GM20000 (cell line): ENCODE results near the gene FGF7.

Source experiments
- DNase-seq: peaks from one replicate; pipeline ENCODE4 v3.0.0; 2012; ENCODE audit warnings: low spot score
- CTCF ChIP-seq: IDR thresholded peaks from 2 replicates; pipeline ENCODE4 v1.5.1; 2012; ENCODE audit warnings: mild to moderate bottlenecking, control low read depth; ENCODE audit errors: extremely low read depth, missing control alignments

FGF7 gene

GRCh38 chr15:49438962-49439631 is 16.1 kb downstream of the FGF7 start:
- DNase-seq, result peak; percentile 4
- no peak for TF ChIP-seq CTCF

DNA sequence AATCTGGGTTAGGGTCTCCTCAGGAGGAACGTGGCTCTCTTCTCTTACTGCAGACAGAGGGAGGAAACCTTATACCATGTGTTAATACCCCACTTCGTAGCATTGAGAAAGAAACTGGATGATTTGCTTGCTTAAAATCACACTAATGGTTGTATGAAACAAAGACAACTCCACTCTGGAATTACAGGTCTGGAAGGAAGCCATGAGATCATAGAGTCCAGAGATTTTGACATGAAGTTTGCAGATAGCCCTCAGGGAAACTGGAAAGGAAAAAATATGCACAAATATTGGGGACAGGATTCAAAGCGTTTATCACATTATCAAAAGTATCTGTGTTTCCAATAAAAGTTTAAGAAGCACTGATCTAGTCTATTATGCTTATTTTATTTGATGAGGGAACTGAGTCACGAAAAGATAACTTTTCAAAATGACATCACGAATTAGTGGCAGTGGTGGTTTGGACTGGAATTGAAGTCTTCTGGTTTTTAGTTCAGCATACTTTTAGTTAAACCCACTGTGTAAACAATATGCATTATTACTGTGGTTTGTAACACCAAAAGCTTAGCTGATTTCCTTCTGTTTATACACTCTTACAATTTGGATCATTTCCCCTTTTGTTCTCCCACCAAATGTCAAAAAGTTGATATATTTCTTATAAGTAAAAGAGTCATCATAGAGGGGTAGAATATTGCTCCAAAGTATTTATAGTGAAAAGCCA is 16.8 kb downstream of the FGF7 start:
- no peak for TF ChIP-seq CTCF

GRCh38 chr15:49441356-49441755 is 18.3 kb downstream of the FGF7 start:
- no peak for DNase-seq
- TF ChIP-seq CTCF, result no peak

More for the DNA sequence above, 16.8 kb downstream of the FGF7 start:
- no peak for DNase-seq

GRCh38 chr15:49441816-49442215 is 18.8 kb downstream of the FGF7 start:
- TF ChIP-seq CTCF, result no peak
- no peak for DNase-seq

DNA sequence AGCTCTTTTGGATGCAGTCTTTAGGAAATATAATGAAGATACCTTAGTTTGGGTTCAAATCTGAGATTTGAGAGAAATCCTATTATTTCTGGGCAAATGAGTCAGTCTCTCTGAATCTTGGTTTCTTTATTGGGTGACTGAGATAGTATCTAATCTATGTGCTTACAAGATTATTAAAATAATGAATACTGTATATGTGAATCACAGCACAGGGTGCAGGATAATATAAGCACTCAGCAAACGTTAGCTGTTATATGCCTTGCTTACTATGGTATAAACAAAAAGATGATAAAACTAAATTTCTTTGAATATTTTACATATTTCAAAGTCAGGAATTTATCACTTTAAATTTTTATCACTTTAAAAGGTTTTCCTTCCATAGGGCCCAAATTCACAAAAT is 29.6 kb downstream of the FGF7 start:
- TF ChIP-seq CTCF, result no peak
- DNase-seq, result no peak

DNA sequence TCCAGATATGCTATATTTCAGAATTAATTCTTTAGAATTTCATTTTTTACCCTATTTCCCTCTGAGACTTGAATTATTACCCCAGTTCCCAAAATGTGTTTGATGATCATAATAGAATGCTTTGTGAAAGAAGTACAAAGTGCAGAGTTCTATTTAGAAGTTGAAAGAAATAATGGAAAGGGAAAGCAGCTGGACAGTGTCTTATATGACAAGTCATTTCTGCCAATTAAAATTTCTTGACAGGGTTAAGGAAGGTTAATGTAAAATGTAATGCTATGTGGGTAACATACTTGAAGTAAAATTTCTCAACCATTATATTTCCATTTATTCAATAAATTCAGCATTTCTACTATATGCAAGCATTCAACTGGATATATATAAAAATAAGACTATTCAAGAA is 33.1 kb downstream of the FGF7 start:
- no peak for TF ChIP-seq CTCF
- no peak for DNase-seq

- no peak for TF ChIP-seq CTCF
- no peak for DNase-seq
Observed at GRCh38 chr15:49458145-49458544, 35.1 kb downstream of the FGF7 start.
